Kidney (tissue), 14 donors: ENCODE data around the gene MB21D2. TPM values are rescaled to one million over a fixed set of nuclear protein-coding genes. Genes with fewer than 3 reads are reported as not detected.

Source experiments
- DNase-seq, 5 donors: peaks; one replicate each; pipeline ENCODE4 v3.0.0-alpha.2; 2013 to 2020
- FAIRE-seq: peaks from 2 replicates; lab custom pipeline; 2012; peaks lifted over from hg19 to GRCh38; lab: Jason Lieb, UNC
- H3K27ac ChIP-seq, 2 donors: one replicate each; pipeline ENCODE4 v1.7.0; 2013; ENCODE audit warnings: low read depth in 2 of 2, low read length in 2 of 2, inconsistent platforms in 1 of 2
- H3K27me3 ChIP-seq: one replicate; pipeline ENCODE4 v1.7.1; 2013; ENCODE audit warnings: low read length, inconsistent platforms; ENCODE audit not compliant: control insufficient read depth, insufficient read depth
- H3K36me3 ChIP-seq, 3 donors: one replicate each; pipeline versions ENCODE4 v1.7.0 to v1.7.1; 2013; ENCODE audit warnings: low read length in 3 of 3, control low read depth in 1 of 3, inconsistent platforms in 1 of 3; ENCODE audit not compliant: insufficient read depth in 3 of 3, control insufficient read depth in 2 of 3
- H3K4me1 ChIP-seq, 3 donors: one replicate each; pipeline versions ENCODE4 v1.7.0 to v1.7.1; 2013; ENCODE audit warnings: low read length in 3 of 3, inconsistent platforms in 1 of 3, low read depth in 1 of 3; ENCODE audit not compliant: control insufficient read depth in 2 of 3, insufficient read depth in 2 of 3
- H3K4me3 ChIP-seq, 3 donors: one replicate each; pipeline versions ENCODE4 v1.7.0 to v1.8.1; 2013; ENCODE audit warnings: low read length in 3 of 3, control low read depth in 1 of 3, inconsistent platforms in 1 of 3
- H3K9ac ChIP-seq, 3 donors: one replicate each; pipeline versions ENCODE4 v1.7.0 to v1.7.1; 2013; ENCODE audit warnings: low read length in 3 of 3, control low read depth in 1 of 3, inconsistent platforms in 1 of 3
- H3K9me3 ChIP-seq, 3 donors: one replicate each; pipeline versions ENCODE4 v1.7.0 to v1.7.1; 2013; ENCODE audit warnings: low read length in 3 of 3, control low read depth in 1 of 3, inconsistent platforms in 1 of 3; ENCODE audit not compliant: control insufficient read depth in 2 of 3, insufficient read depth in 1 of 3
- intact Hi-C: fragments of 100-400 bp; cut with DNase I; formaldehyde crosslinking; loops from one replicate; pipeline ENCODE4 v1.11.1; 2022
- polyA plus RNA-seq: library from polyadenylated mRNA; stranded (reverse); fragments of 350-450 nt; fragmentation: Illumina TruSeq; extraction: RNeasy Lipid Tissue Mini Kit (QIAGEN cat#74804); gene quantifications from one replicate; pipeline ENCODE4 v1.2.3, GENCODE V29; 2014; ENCODE audit warnings: low read depth, low replicate concordance; ENCODE audit not compliant: insufficient read depth
- total RNA-seq: library from RNA; stranded (reverse); fragmentation: NEBNext Ultra II Directional; extraction: Animal tissue kit (Norgen Biotek cat#: 25700); gene quantifications from one replicate; pipeline ENCODE4 v1.2.1, GENCODE V29; 2021
- TF ChIP-seq, protein P1 (sequence below): IDR thresholded peaks from 3 replicates; pipeline ENCODE4 v1.5.1; 2012; ENCODE audit warnings: mild to moderate bottlenecking, moderate library complexity, borderline replicate concordance; ENCODE audit not compliant: insufficient read depth; ENCODE audit errors: extremely low read depth
- donor health status: control.
- donor health status: control.
- donor health status: control.
- donor health status: control.
- donor health status: control.
- donor health status: DM: yes; HTN: yes; CAD: no.
- donor health status: Normal renal cell carcinoma (clear cell type).

MB21D2 gene
- total and polyA plus RNA-seq, 2 donors from 2014 or later: 3.2 to 3.9 TPM

DNA sequence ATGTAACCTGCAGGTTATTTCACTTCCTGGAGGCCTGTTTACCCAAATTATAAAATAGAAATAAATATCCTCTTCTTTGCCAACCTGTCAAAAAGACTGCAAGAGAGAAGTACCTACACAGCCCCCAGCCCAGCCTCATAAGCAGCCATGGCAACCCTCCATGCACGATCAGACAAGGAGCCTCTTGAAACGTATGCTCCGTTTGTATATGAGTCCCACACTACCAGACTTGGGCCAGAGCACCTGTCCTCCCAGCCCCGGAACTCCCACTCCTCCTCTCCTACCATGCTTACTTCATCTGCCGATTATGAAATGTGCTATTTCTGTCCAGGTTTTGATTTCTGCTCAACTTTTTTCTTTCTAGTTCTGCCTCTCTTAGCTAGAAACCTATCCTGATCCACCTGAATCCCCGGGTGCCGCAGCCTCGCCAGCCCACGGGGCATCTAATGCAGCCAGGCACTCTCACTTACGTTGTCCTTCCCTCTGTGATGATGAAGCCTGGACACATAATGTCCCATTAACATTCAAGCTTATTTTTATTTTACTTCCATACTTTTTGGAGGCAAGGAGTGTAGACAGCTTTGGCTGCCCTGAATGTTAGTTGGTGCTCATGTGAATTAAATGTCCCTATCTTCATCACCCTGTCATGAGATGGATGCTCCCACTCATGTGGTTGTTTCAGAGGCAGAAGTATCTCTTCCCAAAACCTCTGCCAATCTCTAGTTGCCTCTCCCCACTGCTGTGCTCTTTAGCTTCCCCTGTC lies 73.8 kb downstream of the MB21D2 start:
- Histone ChIP-seq H3K27me3 (no peaks in the 10 kb centered on the region), H3K9me3 (no peaks in the 10 kb centered on the region), H3K4me3 (no peak overlapping the region), H3K36me3 (no peaks in the 10 kb centered on the region), H3K27ac (no peak overlapping the region), H3K9ac (no peak overlapping the region), H3K4me1 (peaks cover 1 to 4% (median 2%) of the 10 kb centered on the region in 3 donors)
- DNase-seq (no peak), FAIRE-seq (no peak)
- intact Hi-C loops: no loop called here
- TF ChIP-seq, protein P1, sequence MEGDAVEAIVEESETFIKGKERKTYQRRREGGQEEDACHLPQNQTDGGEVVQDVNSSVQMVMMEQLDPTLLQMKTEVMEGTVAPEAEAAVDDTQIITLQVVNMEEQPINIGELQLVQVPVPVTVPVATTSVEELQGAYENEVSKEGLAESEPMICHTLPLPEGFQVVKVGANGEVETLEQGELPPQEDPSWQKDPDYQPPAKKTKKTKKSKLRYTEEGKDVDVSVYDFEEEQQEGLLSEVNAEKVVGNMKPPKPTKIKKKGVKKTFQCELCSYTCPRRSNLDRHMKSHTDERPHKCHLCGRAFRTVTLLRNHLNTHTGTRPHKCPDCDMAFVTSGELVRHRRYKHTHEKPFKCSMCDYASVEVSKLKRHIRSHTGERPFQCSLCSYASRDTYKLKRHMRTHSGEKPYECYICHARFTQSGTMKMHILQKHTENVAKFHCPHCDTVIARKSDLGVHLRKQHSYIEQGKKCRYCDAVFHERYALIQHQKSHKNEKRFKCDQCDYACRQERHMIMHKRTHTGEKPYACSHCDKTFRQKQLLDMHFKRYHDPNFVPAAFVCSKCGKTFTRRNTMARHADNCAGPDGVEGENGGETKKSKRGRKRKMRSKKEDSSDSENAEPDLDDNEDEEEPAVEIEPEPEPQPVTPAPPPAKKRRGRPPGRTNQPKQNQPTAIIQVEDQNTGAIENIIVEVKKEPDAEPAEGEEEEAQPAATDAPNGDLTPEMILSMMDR: no peak

DNA sequence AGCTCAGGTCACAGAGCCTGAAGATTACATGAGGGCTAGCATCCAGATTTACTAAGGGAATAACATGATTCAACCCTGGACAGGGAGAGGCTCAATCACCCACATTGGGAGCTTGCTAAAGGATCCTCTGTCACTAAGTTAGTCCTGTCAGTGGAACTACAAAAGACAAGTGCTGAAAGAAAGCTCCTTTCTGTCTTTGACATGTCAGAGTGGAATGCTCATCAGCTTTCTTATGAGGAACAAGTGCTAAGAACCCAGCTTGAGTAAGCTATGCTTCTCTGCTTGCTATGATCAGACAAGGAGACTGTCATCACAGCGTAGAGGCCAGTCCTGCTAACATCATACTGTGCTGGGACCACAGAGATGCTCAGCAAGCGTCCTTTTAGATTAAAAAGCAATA lies 74.5 kb downstream of the MB21D2 start:
- intact Hi-C loops: no loop called here
- Histone ChIP-seq H3K9me3 (no peaks in the 10 kb centered on the region), H3K36me3 (no peaks in the 10 kb centered on the region), H3K27ac (no peak overlapping the region), H3K9ac (no peak overlapping the region), H3K4me1 (peaks cover 0 to 2% (median 0%) of the 10 kb centered on the region in 3 donors), H3K27me3 (no peaks in the 10 kb centered on the region), H3K4me3 (no peak overlapping the region)
- FAIRE-seq (no peak), DNase-seq (no peak)
- TF ChIP-seq, protein P1: no peak

DNA sequence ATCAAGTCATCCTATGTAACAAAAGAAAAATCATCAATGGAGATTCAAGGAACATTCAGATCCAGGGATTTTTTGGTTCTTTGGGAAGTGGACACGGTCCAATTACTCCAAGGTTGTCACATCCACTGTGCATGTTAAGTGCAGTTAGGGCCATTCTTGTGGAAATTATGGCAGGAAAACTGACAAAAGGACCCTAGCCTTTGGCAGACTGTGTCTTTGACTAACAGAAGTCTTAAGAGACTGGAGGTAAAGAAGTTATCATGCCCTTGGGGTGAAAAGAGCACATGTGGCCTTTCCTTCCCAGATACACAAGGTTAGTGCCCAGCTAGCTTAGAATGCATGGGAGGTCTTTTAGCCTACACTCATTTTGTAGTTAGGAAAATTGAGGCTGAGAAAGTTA lies 74.9 kb downstream of the MB21D2 start:
- no peak for FAIRE-seq
- H3K4me3 ChIP-seq: no peak overlapping the region

More for the DNA sequence above, 74.9 kb downstream of the MB21D2 start:
- no peaks in the 10 kb centered on the region for H3K27me3 ChIP-seq
- no peaks in the 10 kb centered on the region for H3K36me3 ChIP-seq
- no peaks in the 10 kb centered on the region for H3K9me3 ChIP-seq
- TF ChIP-seq, protein P1: no peak
- H3K27ac ChIP-seq: no peak overlapping the region
- no peak overlapping the region for H3K9ac ChIP-seq
- no peak for DNase-seq
- intact Hi-C loops: no loop called here
- H3K4me1 ChIP-seq: peaks cover 0 to 2% (median 0%) of the 10 kb centered on the region in 3 donors
